ENCODE data around the gene DEFB125.
A peak's percentile ranks its signal among the peaks of the same experiment; 100 is the strongest.
"Not testable (repeated sequence)": the region's sequence is repeated elsewhere in the genome, so short reads cannot be mapped to it uniquely, and the experiment has no call there.

Gene DEFB125

GRCh38 chr20:87401-87800 lies at the start of gene DEFB125:
TSS of gene DEFB125 (plus strand) at chr20:87672. CDS start at chr20:87710, 38 bp downstream.
- DNase-seq (ENCODE audit: low read depth in 1 of 2, low spot score in 1 of 2), result no peak

GRCh38 chr20:60035-60918 lies 27.2 kb upstream of the DEFB125 start:
- DNase-seq (ENCODE audit: low read depth in 1 of 2, low spot score in 1 of 2), result no peak

- DNase-seq (ENCODE audit: low read depth in 1 of 2, low spot score in 1 of 2), result no peak
Measured at GRCh38 chr20:61230-61629, 26.2 kb upstream of the DEFB125 start.

GRCh38 chr20:61757-62156 lies 25.7 kb upstream of the DEFB125 start:
- no peak for DNase-seq (ENCODE audit: low read depth in 1 of 2, low spot score in 1 of 2)

- no peak for DNase-seq (ENCODE audit: low read depth in 1 of 2, low spot score in 1 of 2)
Measured at GRCh38 chr20:62487-62886, 25.0 kb upstream of the DEFB125 start.

GRCh38 chr20:64026-64603 lies 23.4 kb upstream of the DEFB125 start:
- DNase-seq (ENCODE audit: low read depth in 1 of 2, low spot score in 1 of 2), result no peak

- no peak for DNase-seq (ENCODE audit: low read depth in 1 of 2, low spot score in 1 of 2)
Measured at GRCh38 chr20:64766-65322, 22.6 kb upstream of the DEFB125 start.

- DNase-seq (ENCODE audit: low read depth in 1 of 2, low spot score in 1 of 2), result no peak
Measured at GRCh38 chr20:77231-77630, 10.2 kb upstream of the DEFB125 start.

- no peak for DNase-seq (ENCODE audit: low read depth in 1 of 2, low spot score in 1 of 2)
Measured at GRCh38 chr20:78338-78737, 9.1 kb upstream of the DEFB125 start.

- DNase-seq (ENCODE audit: low read depth in 1 of 2, low spot score in 1 of 2), result no peak
Measured at GRCh38 chr20:79565-79964, 7.9 kb upstream of the DEFB125 start.

GRCh38 chr20:90651-91050 lies 3.2 kb downstream of the DEFB125 start:
- no peak for DNase-seq (ENCODE audit: low read depth in 1 of 2, low spot score in 1 of 2)

- DNase-seq (ENCODE audit: low read depth in 1 of 2, low spot score in 1 of 2), result no peak
Measured at GRCh38 chr20:93641-94040, 6.2 kb downstream of the DEFB125 start.

- no peak for DNase-seq (ENCODE audit: low read depth in 1 of 2, low spot score in 1 of 2)
Measured at GRCh38 chr20:95215-95614, 7.7 kb downstream of the DEFB125 start.

- not testable (repeated sequence) for DNase-seq (ENCODE audit: low read depth in 1 of 2, low spot score in 1 of 2)
Measured at GRCh38 chr20:97691-98090, 10.2 kb downstream of the DEFB125 start.

GRCh38 chr20:101975-102374 lies 14.5 kb downstream of the DEFB125 start:
- no peak for DNase-seq (ENCODE audit: low read depth in 1 of 2, low spot score in 1 of 2)

GRCh38 chr20:103456-103855 lies 16.0 kb downstream of the DEFB125 start:
- no peak for DNase-seq (ENCODE audit: low read depth in 1 of 2, low spot score in 1 of 2)

GRCh38 chr20:112396-112795 lies 24.9 kb downstream of the DEFB125 start:
- no peak for DNase-seq (ENCODE audit: low read depth in 1 of 2, low spot score in 1 of 2)

- no peak for DNase-seq (ENCODE audit: low read depth in 1 of 2, low spot score in 1 of 2)
Measured at GRCh38 chr20:117518-117917, 30.0 kb downstream of the DEFB125 start.

GRCh38 chr20:129786-130323 lies 42.4 kb downstream of the DEFB125 start:
- not testable (repeated sequence) for DNase-seq (ENCODE audit: low read depth in 1 of 2, low spot score in 1 of 2)

- DNase-seq (ENCODE audit: low read depth in 1 of 2, low spot score in 1 of 2), result peak in 1 of 2 donors; percentile 0
Measured at GRCh38 chr20:137668-138490, 50.4 kb downstream of the DEFB125 start.

- DNase-seq (ENCODE audit: low read depth in 1 of 2, low spot score in 1 of 2), result no peak
Measured at GRCh38 chr20:142290-142689, 54.8 kb downstream of the DEFB125 start, which contains the start of gene DEFB126. TSS of gene DEFB126 (plus strand) at chr20:142590. CDS start at chr20:142629, 39 bp downstream.

Measured in stimulated activated CD4-positive, alpha-beta T cell treated with anti-CD3 and anti-CD28 coated beads, Interleukin-15, amount 100 ng/mL, for 1 hour (primary cell).